SU-DHL-6 (cell line): ENCODE data around the gene TCERG1.

Experiments
- EZH2phosphoT487 ChIP-seq: fragments of 200-600 bp; sonication (generic), shearing (Covaris generic); conservative IDR thresholded peaks from 2 replicates; pipeline ENCODE4 v1.6.1; 2018; ENCODE audit warnings: mild to moderate bottlenecking, antibody characterized with exemption, low read length, moderate library complexity, mixed read lengths
- TF ChIP-seq, protein P1 (sequence below): fragments of 200-600 bp; sonication (generic); IDR thresholded peaks from one replicate; pipeline ENCODE4 v1.5.1; 2017; ENCODE audit warnings: antibody characterized with exemption, mild to moderate bottlenecking, low read length, moderate library complexity; ENCODE audit not compliant: insufficient read depth, poor library complexity, severe bottlenecking

DNA sequence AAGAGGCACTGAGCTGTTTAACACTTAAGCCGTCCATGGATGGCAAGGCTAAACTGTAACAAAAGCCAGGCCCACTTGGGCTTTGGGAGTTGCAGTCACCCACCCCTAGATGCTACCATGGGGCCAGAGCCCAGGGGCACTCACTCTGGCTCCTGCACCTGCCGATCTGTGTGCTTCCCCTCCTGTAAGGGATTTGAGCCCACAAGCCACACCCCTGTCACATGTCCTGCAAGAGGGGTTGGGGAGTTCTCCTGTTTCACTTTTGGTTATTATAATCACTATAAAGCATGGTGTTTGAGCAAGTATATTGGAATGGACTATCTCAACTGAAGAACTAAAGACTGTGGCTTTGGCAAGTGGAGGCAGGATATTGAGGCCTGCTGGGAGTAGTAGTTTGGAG is 82.9 kb downstream of the TCERG1 start:
- TF ChIP-seq, protein P1, sequence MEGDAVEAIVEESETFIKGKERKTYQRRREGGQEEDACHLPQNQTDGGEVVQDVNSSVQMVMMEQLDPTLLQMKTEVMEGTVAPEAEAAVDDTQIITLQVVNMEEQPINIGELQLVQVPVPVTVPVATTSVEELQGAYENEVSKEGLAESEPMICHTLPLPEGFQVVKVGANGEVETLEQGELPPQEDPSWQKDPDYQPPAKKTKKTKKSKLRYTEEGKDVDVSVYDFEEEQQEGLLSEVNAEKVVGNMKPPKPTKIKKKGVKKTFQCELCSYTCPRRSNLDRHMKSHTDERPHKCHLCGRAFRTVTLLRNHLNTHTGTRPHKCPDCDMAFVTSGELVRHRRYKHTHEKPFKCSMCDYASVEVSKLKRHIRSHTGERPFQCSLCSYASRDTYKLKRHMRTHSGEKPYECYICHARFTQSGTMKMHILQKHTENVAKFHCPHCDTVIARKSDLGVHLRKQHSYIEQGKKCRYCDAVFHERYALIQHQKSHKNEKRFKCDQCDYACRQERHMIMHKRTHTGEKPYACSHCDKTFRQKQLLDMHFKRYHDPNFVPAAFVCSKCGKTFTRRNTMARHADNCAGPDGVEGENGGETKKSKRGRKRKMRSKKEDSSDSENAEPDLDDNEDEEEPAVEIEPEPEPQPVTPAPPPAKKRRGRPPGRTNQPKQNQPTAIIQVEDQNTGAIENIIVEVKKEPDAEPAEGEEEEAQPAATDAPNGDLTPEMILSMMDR: no peak
- TF ChIP-seq EZH2phosphoT487: no peak
